Stimulated activated naive CD8-positive, alpha-beta T cell treated with anti-CD3 and anti-CD28 coated beads, Interleukin-15, amount 100 ng/mL, for 72 hours (primary cell): ENCODE data around the gene DDAH2.

ENCODE experiments used
- ATAC-seq: fragments of 150-1000 bp; cut with Tn5 transposase; 2 replicates; pipeline ENCODE4 v1.10.0; 2021; ENCODE audit warnings: mild to moderate bottlenecking, moderate library complexity
- DNase-seq, 2 donors: peaks; one replicate each; pipeline ENCODE4 v3.0.0; 2021 to 2022
- H3K27ac Mint-ChIP-seq, 2 donors: one replicate each; pipeline ENCODE4 v1.8.0; 2022; ENCODE audit warnings: mild to moderate bottlenecking in 2 of 2, mixed read lengths in 2 of 2, moderate library complexity in 2 of 2
- H3K27me3 Mint-ChIP-seq: one replicate; pipeline ENCODE4 v1.8.0; 2022; ENCODE audit warnings: mixed read lengths
- H3K4me1 Mint-ChIP-seq: one replicate; pipeline ENCODE4 v1.8.0; 2022; ENCODE audit warnings: mild to moderate bottlenecking, mixed read lengths
- H3K4me3 Mint-ChIP-seq, 2 donors: one replicate each; pipeline ENCODE4 v1.8.0; 2022; ENCODE audit warnings: mild to moderate bottlenecking in 2 of 2, mixed read lengths in 2 of 2, moderate library complexity in 1 of 2
- H3K9me3 Mint-ChIP-seq, 2 donors: one replicate each; pipeline ENCODE4 v1.8.0; 2022; ENCODE audit warnings: mixed read lengths in 2 of 2

DDAH2 gene

GRCh38 chr6:31728767-31729514, at the start of gene DDAH2:
TSS of gene DDAH2 (minus strand) at chr6:31729299. CDS start at chr6:31729161, 138 bp downstream.
- ATAC-seq: peak; percentile 43
- peak within 1 kb of the TSS; percentile 64 to 69 for H3K27ac Mint-ChIP-seq
- peaks cover 76% of the 10 kb centered on the region for H3K4me1 Mint-ChIP-seq
- no peaks in the 10 kb centered on the region for H3K9me3 Mint-ChIP-seq
- DNase-seq: no peak
- H3K27me3 Mint-ChIP-seq: no peaks in the 10 kb centered on the region
- H3K4me3 Mint-ChIP-seq: peak within 1 kb of the TSS; percentile 89

- Mint-ChIP-seq H3K4me1 (peaks cover 46% of the 10 kb centered on the region), H3K4me3 (no peak overlapping the region), H3K27ac (peak overlapping the region in 1 of 2 donors; percentile 34), H3K27me3 (peaks cover 8% of the 10 kb centered on the region), H3K9me3 (no peaks in the 10 kb centered on the region)
- DNase-seq: no peak
- ATAC-seq: no peak
These were observed 49.1 kb upstream of the DDAH2 start for GRCh38 chr6:31778193-31778592.

- H3K27me3 Mint-ChIP-seq: peaks cover 8% of the 10 kb centered on the region
- peak overlapping the region in 1 of 2 donors; percentile 13 for H3K4me3 Mint-ChIP-seq
- no peaks in the 10 kb centered on the region for H3K9me3 Mint-ChIP-seq
- peaks cover 51% of the 10 kb centered on the region for H3K4me1 Mint-ChIP-seq
- H3K27ac Mint-ChIP-seq: peak overlapping the region in 1 of 2 donors; percentile 38
- no peak for DNase-seq
- ATAC-seq: no peak
These were observed 48.6 kb upstream of the DDAH2 start for GRCh38 chr6:31777667-31778050.

- Mint-ChIP-seq H3K27ac (peak within 1 kb of the TSS; percentile 49 to 95), H3K27me3 (peaks cover 8% of the 10 kb centered on the region), H3K9me3 (no peaks in the 10 kb centered on the region), H3K4me3 (peak within 1 kb of the TSS; percentile 71 to 84), H3K4me1 (peaks cover 54% of the 10 kb centered on the region)
- DNase-seq (peak; percentile 78 to 91), ATAC-seq (peak; percentile 96)
These were observed 48.0 kb upstream of the DDAH2 start, which contains the start of gene VWA7 for GRCh38 chr6:31776989-31777666. TSS of gene VWA7 (minus strand) at chr6:31777328. CDS start at chr6:31776779, 549 bp downstream.

- H3K27ac Mint-ChIP-seq: peak overlapping the region; percentile 49 to 91
- peaks cover 56% of the 10 kb centered on the region for H3K4me1 Mint-ChIP-seq
- no peaks in the 10 kb centered on the region for H3K9me3 Mint-ChIP-seq
- DNase-seq (no peak), ATAC-seq (peak; percentile 24)
- peak overlapping the region; percentile 71 to 84 for H3K4me3 Mint-ChIP-seq
- H3K27me3 Mint-ChIP-seq: peaks cover 8% of the 10 kb centered on the region
These were observed 47.4 kb upstream of the DDAH2 start for GRCh38 chr6:31776485-31776988.

- ATAC-seq: no peak
- Mint-ChIP-seq H3K27me3 (peaks cover 8% of the 10 kb centered on the region), H3K4me1 (peaks cover 61% of the 10 kb centered on the region), H3K4me3 (peak overlapping the region; percentile 71 to 84), H3K27ac (peak overlapping the region; percentile 49 to 91), H3K9me3 (no peaks in the 10 kb centered on the region)
- DNase-seq: no peak
These were observed 46.8 kb upstream of the DDAH2 start for GRCh38 chr6:31775633-31776484.

GRCh38 chr6:31775184-31775583, 46.1 kb upstream of the DDAH2 start:
- ATAC-seq: no peak
- Mint-ChIP-seq H3K4me3 (no peak overlapping the region), H3K27me3 (peaks cover 8% of the 10 kb centered on the region), H3K4me1 (peaks cover 61% of the 10 kb centered on the region), H3K27ac (no peak overlapping the region), H3K9me3 (no peaks in the 10 kb centered on the region)
- no peak for DNase-seq

GRCh38 chr6:31771992-31772358, 42.9 kb upstream of the DDAH2 start:
- Mint-ChIP-seq H3K4me3 (peak overlapping the region in 1 of 2 donors; percentile 70), H3K4me1 (peaks cover 60% of the 10 kb centered on the region), H3K27me3 (peaks cover 8% of the 10 kb centered on the region), H3K27ac (peak overlapping the region in 1 of 2 donors; percentile 76), H3K9me3 (no peaks in the 10 kb centered on the region)
- DNase-seq (no peak), ATAC-seq (no peak)

- H3K27me3 Mint-ChIP-seq: peaks cover 8% of the 10 kb centered on the region
- no peak overlapping the region for H3K27ac Mint-ChIP-seq
- no peak overlapping the region for H3K4me3 Mint-ChIP-seq
- peaks cover 49% of the 10 kb centered on the region for H3K4me1 Mint-ChIP-seq
- DNase-seq (no peak), ATAC-seq (no peak)
- H3K9me3 Mint-ChIP-seq: no peaks in the 10 kb centered on the region
These were observed 41.8 kb upstream of the DDAH2 start for GRCh38 chr6:31770860-31771259.

- peak; percentile 86 for ATAC-seq
- peak overlapping the region in 1 of 2 donors; percentile 38 for H3K27ac Mint-ChIP-seq
- no peaks in the 10 kb centered on the region for H3K9me3 Mint-ChIP-seq
- no peaks in the 10 kb centered on the region for H3K27me3 Mint-ChIP-seq
- H3K4me1 Mint-ChIP-seq: peaks cover 46% of the 10 kb centered on the region
- no peak overlapping the region for H3K4me3 Mint-ChIP-seq
- peak; percentile 82 for DNase-seq
These were observed 40.7 kb upstream of the DDAH2 start for GRCh38 chr6:31769684-31770371.

GRCh38 chr6:31768363-31769257, 39.5 kb upstream of the DDAH2 start:
- H3K4me3 Mint-ChIP-seq: no peak overlapping the region
- peaks cover 35% of the 10 kb centered on the region for H3K4me1 Mint-ChIP-seq
- DNase-seq (no peak), ATAC-seq (no peak)
- H3K27me3 Mint-ChIP-seq: no peaks in the 10 kb centered on the region
- no peak overlapping the region for H3K27ac Mint-ChIP-seq
- H3K9me3 Mint-ChIP-seq: no peaks in the 10 kb centered on the region

GRCh38 chr6:31767096-31767645, 38.1 kb upstream of the DDAH2 start:
- DNase-seq (no peak), ATAC-seq (no peak)
- Mint-ChIP-seq H3K9me3 (no peaks in the 10 kb centered on the region), H3K27ac (peak overlapping the region in 1 of 2 donors; percentile 23), H3K27me3 (no peaks in the 10 kb centered on the region), H3K4me1 (peaks cover 24% of the 10 kb centered on the region), H3K4me3 (no peak overlapping the region)

- no peak for DNase-seq
- Mint-ChIP-seq H3K4me3 (no peak overlapping the region), H3K27ac (no peak overlapping the region), H3K27me3 (no peaks in the 10 kb centered on the region), H3K4me1 (peaks cover 18% of the 10 kb centered on the region), H3K9me3 (no peaks in the 10 kb centered on the region)
- ATAC-seq: no peak
These were observed 37.1 kb upstream of the DDAH2 start for GRCh38 chr6:31765910-31766794.
